DOHH2 (cell line): Measurements from ENCODE around the gene TVP23A.

Source experiments
- CTCF ChIP-seq: fragments of 200-600 bp; sonication (generic); IDR thresholded peaks from one replicate; pipeline ENCODE4 v1.5.1; 2014; ENCODE audit warnings: antibody characterized with exemption, mild to moderate bottlenecking, low read depth, low read length; ENCODE audit not compliant: poor library complexity, severe bottlenecking
- EZH2phosphoT487 ChIP-seq: fragments of 200-600 bp; sonication (generic); IDR thresholded peaks from 2 replicates; pipeline ENCODE4 v1.6.1; 2017; ENCODE audit warnings: borderline replicate concordance, mild to moderate bottlenecking, antibody characterized with exemption, low read length, moderate library complexity, mixed read lengths

GRCh38 chr16:10760858-10761257 lies 57.7 kb downstream of the TVP23A start:
- no peak for TF ChIP-seq CTCF
- no peak for TF ChIP-seq EZH2phosphoT487
